ENCODE measurements around the gene SEC14L1.

Gene SEC14L1

GRCh38 chr17:77117415-77117814 is 23.4 kb upstream of the SEC14L1 start:
- DNase-seq = no peak

- no peak for DNase-seq
Observed at GRCh38 chr17:77118251-77118928, 22.4 kb upstream of the SEC14L1 start.

- DNase-seq = no peak
Observed at GRCh38 chr17:77119668-77120301, 21.0 kb upstream of the SEC14L1 start.

- DNase-seq = no peak
Observed at GRCh38 chr17:77120868-77121267, 19.9 kb upstream of the SEC14L1 start.

- no peak for DNase-seq
Observed at GRCh38 chr17:77124192-77124889, 16.4 kb upstream of the SEC14L1 start.

GRCh38 chr17:77125432-77125901 is 15.3 kb upstream of the SEC14L1 start:
- DNase-seq = no peak

- no peak for DNase-seq
Observed at GRCh38 chr17:77126519-77126918, 14.2 kb upstream of the SEC14L1 start.

GRCh38 chr17:77127735-77128361 is 12.9 kb upstream of the SEC14L1 start:
- peak; percentile 84 for DNase-seq

GRCh38 chr17:77128896-77129567 is 11.7 kb upstream of the SEC14L1 start:
- no peak for DNase-seq

GRCh38 chr17:77129568-77130301 is 11.0 kb upstream of the SEC14L1 start:
- DNase-seq = no peak

GRCh38 chr17:77130525-77130924 is 10.2 kb upstream of the SEC14L1 start:
- DNase-seq = no peak

- no peak for DNase-seq
Observed at GRCh38 chr17:77131904-77132303, 8.9 kb upstream of the SEC14L1 start.

- no peak for DNase-seq
Observed at GRCh38 chr17:77132411-77133086, 8.2 kb upstream of the SEC14L1 start.

- DNase-seq = no peak
Observed at GRCh38 chr17:77133087-77133638, 7.6 kb upstream of the SEC14L1 start.

- DNase-seq = no peak
Observed at GRCh38 chr17:77136420-77136767, 4.4 kb upstream of the SEC14L1 start.

GRCh38 chr17:77137111-77137510 is 3.7 kb upstream of the SEC14L1 start:
- no peak for DNase-seq

- DNase-seq = peak; percentile 76
Observed at GRCh38 chr17:77137886-77138285, 2.9 kb upstream of the SEC14L1 start.

GRCh38 chr17:77140166-77140877 is 447 bp upstream of the SEC14L1 start:
- peak; percentile 100 for DNase-seq

- DNase-seq = no peak
Observed at GRCh38 chr17:77141846-77142449, 1.2 kb downstream of the SEC14L1 start.

GRCh38 chr17:77142689-77143088 is 1.9 kb downstream of the SEC14L1 start:
- DNase-seq = no peak
